ENCODE data around the gene DUT. TPM values are rescaled to one million over a fixed set of nuclear protein-coding genes. Genes with fewer than 3 reads are reported as not detected.

Gene DUT
- total and polyA plus RNA-seq, 2 experiments from 2014 or later = 50.9 to 70.4 TPM

DNA sequence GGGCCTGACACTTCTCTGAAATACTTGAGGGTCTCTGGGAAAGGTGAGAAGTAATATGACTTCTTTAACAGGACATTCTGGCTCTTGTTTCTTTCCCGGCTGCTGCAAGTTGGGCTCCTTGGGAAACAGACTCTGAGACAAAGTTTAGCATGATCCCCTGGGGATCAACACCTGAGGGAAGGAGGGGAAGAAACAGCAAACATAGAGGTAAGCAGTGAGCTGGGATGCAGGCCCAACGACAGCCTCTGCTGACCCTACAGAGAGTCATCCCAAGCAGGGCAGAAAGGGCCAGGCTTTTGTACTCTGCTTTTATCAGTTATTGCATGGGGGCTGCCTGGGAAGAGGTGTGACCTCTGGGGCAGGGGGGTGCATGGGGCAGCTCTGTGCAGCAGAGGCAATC is 26.8 kb upstream of the DUT start:
- Histone ChIP-seq H3K4me3 (no peak overlapping the region), H3K36me3 (replicated peaks; ENCODE audit: insufficient read depth, low read depth) (no peaks in the 10 kb centered on the region), H3K79me2 (no peaks in the 10 kb centered on the region), H4K20me1 (ENCODE audit: insufficient read depth, poor library complexity, severe bottlenecking) (no peaks in the 10 kb centered on the region), H3K27me3 (no peaks in the 10 kb centered on the region), H3K9me2 (replicated peaks; ENCODE audit: insufficient read depth) (no peaks in the 10 kb centered on the region), H3K4me1 (ENCODE audit: insufficient read depth) (no peaks in the 10 kb centered on the region), H2AFZ (no peak overlapping the region), H3K4me2 (no peak overlapping the region), H3K27ac (no peak overlapping the region), H3K9me3 (ENCODE audit: low read depth) (no peaks in the 10 kb centered on the region)
- 60% methylated on average over 2 of the region's 2 CpGs for WGBS (ENCODE audit: low lambda C conversion rate, missing lambda C conversion rate)
- TF ChIP-seq EZH2phosphoT487 (IDR thresholded peaks at IDR 0.05; ENCODE audit: low read depth, severe bottlenecking, unreplicated experiment) (no peak), EZH2 (IDR thresholded peaks at IDR 0.05; ENCODE audit: borderline replicate concordance) (no peak)
- TF ChIP-seq, protein P1, sequence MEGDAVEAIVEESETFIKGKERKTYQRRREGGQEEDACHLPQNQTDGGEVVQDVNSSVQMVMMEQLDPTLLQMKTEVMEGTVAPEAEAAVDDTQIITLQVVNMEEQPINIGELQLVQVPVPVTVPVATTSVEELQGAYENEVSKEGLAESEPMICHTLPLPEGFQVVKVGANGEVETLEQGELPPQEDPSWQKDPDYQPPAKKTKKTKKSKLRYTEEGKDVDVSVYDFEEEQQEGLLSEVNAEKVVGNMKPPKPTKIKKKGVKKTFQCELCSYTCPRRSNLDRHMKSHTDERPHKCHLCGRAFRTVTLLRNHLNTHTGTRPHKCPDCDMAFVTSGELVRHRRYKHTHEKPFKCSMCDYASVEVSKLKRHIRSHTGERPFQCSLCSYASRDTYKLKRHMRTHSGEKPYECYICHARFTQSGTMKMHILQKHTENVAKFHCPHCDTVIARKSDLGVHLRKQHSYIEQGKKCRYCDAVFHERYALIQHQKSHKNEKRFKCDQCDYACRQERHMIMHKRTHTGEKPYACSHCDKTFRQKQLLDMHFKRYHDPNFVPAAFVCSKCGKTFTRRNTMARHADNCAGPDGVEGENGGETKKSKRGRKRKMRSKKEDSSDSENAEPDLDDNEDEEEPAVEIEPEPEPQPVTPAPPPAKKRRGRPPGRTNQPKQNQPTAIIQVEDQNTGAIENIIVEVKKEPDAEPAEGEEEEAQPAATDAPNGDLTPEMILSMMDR (IDR thresholded peaks at IDR 0.05; ENCODE audit: poor library complexity) = no peak
- DNase-seq (ENCODE audit: low spot score) = no peak

DNA sequence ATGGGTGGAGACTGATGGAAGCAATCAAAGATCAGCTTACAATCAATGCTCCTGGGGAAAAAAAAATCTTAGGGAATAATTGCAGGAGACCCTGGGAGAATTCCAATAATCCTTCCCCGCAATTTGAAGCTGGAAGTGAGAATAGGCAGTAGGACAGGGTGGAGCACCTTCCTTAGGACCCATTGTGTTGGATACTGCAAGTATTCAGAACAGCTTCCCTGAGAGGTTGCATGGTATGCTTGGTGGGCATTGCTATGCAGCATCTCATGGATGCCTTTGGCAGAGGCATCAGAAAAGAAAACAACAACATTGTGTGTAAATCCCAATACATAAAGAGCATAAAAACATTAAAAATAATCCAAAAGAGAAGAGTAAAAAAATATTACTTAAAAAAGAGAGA is 24.6 kb upstream of the DUT start:
- TF ChIP-seq EZH2 (IDR thresholded peaks at IDR 0.05; ENCODE audit: borderline replicate concordance) (no peak), EZH2phosphoT487 (IDR thresholded peaks at IDR 0.05; ENCODE audit: low read depth, severe bottlenecking, unreplicated experiment) (no peak)
- TF ChIP-seq, protein P1 (IDR thresholded peaks at IDR 0.05; ENCODE audit: poor library complexity) = no peak
- DNase-seq (ENCODE audit: low spot score) = no peak
- no peaks in the 10 kb centered on the region for H3K79me2 ChIP-seq
- H3K27me3 ChIP-seq = no peaks in the 10 kb centered on the region
- no peaks in the 10 kb centered on the region for H3K36me3 ChIP-seq (replicated peaks; ENCODE audit: insufficient read depth, low read depth)
- no peak overlapping the region for H2AFZ ChIP-seq
- H3K4me2 ChIP-seq = no peak overlapping the region
- H4K20me1 ChIP-seq (ENCODE audit: insufficient read depth, poor library complexity, severe bottlenecking) = no peaks in the 10 kb centered on the region
- H3K4me3 ChIP-seq = no peak overlapping the region
- H3K9me3 ChIP-seq (ENCODE audit: low read depth) = no peaks in the 10 kb centered on the region
- WGBS (ENCODE audit: low lambda C conversion rate, missing lambda C conversion rate) = 91% methylated on average over 1 of the region's 1 CpG
- no peaks in the 10 kb centered on the region for H3K9me2 ChIP-seq (replicated peaks; ENCODE audit: insufficient read depth)
- no peak overlapping the region for H3K27ac ChIP-seq
- H3K4me1 ChIP-seq (ENCODE audit: insufficient read depth) = no peaks in the 10 kb centered on the region

DNA sequence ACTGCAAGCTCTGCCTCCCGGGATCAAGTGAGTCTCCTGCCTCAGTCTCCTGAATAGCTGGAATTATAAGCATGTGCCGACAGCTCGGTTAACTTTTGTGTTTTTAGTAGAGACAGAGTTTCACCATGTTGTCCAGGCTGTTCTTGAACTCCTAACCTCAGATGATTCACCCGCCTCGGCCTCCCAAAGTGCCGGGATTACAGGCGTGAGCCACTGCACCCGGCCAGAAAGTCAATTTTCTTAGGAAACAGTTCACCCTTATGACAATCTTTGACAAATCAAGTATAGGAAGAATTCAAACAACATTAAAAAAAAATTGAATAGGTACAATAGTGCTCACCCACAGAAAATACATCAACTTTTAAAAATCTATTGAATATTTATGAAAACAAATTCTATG is 23.6 kb upstream of the DUT start:
- no peak overlapping the region for H3K4me2 ChIP-seq
- H4K20me1 ChIP-seq (ENCODE audit: insufficient read depth, poor library complexity, severe bottlenecking) = no peaks in the 10 kb centered on the region
- no peaks in the 10 kb centered on the region for H3K36me3 ChIP-seq (replicated peaks; ENCODE audit: insufficient read depth, low read depth)
- no peaks in the 10 kb centered on the region for H3K79me2 ChIP-seq
- H3K4me1 ChIP-seq (ENCODE audit: insufficient read depth) = no peaks in the 10 kb centered on the region
- H2AFZ ChIP-seq = no peak overlapping the region
- 91% methylated on average over 8 of the region's 8 CpGs for WGBS (ENCODE audit: low lambda C conversion rate, missing lambda C conversion rate)
- H3K27me3 ChIP-seq = no peaks in the 10 kb centered on the region
- H3K9me3 ChIP-seq (ENCODE audit: low read depth) = no peaks in the 10 kb centered on the region
- no peak overlapping the region for H3K27ac ChIP-seq
- DNase-seq (ENCODE audit: low spot score) = no peak
- TF ChIP-seq EZH2 (IDR thresholded peaks at IDR 0.05; ENCODE audit: borderline replicate concordance) = no peak
- TF ChIP-seq, protein P1 (IDR thresholded peaks at IDR 0.05; ENCODE audit: poor library complexity) = no peak
- no peak for TF ChIP-seq EZH2phosphoT487 (IDR thresholded peaks at IDR 0.05; ENCODE audit: low read depth, severe bottlenecking, unreplicated experiment)
- H3K9me2 ChIP-seq (replicated peaks; ENCODE audit: insufficient read depth) = no peaks in the 10 kb centered on the region
- no peak overlapping the region for H3K4me3 ChIP-seq

DNA sequence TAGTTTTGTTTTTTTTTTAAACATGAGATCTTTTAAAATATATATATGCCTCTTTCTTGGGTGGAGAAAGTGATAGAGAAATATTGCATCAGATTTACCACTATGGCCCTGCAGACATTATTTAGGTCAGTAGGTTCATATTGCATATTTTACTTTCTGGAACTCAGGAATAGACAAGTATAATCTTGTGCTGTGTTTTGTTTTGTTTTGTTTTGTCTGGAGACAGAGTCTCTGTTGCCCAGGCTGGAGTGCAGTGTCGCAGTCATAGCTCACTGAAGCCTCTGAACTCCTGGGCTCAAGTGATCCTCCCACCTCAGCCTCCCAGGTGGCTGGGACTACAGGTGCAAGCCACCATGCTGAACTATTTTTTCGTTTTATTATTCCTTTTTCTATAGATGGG is 21.5 kb upstream of the DUT start:
- Histone ChIP-seq H3K4me2 (no peak overlapping the region), H3K27ac (no peak overlapping the region), H2AFZ (no peak overlapping the region), H3K27me3 (no peaks in the 10 kb centered on the region), H3K9me2 (replicated peaks; ENCODE audit: insufficient read depth) (no peaks in the 10 kb centered on the region), H3K4me3 (no peak overlapping the region), H4K20me1 (ENCODE audit: insufficient read depth, poor library complexity, severe bottlenecking) (no peaks in the 10 kb centered on the region), H3K9me3 (ENCODE audit: low read depth) (no peaks in the 10 kb centered on the region), H3K36me3 (replicated peaks; ENCODE audit: insufficient read depth, low read depth) (no peaks in the 10 kb centered on the region), H3K4me1 (ENCODE audit: insufficient read depth) (no peaks in the 10 kb centered on the region), H3K79me2 (no peaks in the 10 kb centered on the region)
- DNase-seq (ENCODE audit: low spot score) = no peak
- whole genome bisulfite sequencing (ENCODE audit: low lambda C conversion rate, missing lambda C conversion rate) = 73% methylated on average over 2 of the region's 2 CpGs
- TF ChIP-seq EZH2 (IDR thresholded peaks at IDR 0.05; ENCODE audit: borderline replicate concordance) (no peak), EZH2phosphoT487 (IDR thresholded peaks at IDR 0.05; ENCODE audit: low read depth, severe bottlenecking, unreplicated experiment) (no peak)
- TF ChIP-seq, protein P1 (IDR thresholded peaks at IDR 0.05; ENCODE audit: poor library complexity) = no peak
